GM12878 (cell line): ENCODE data around the gene TGFB1.

Experiments
- CTCF ChIP-seq, 3 experiments: IDR thresholded peaks in 2 of 3; conservative IDR thresholded peaks in 1 of 3; 2 replicates each; pipeline ENCODE4 v1.5.1; 2011; ENCODE audit warnings: low read depth in 3 of 3, low read length in 3 of 3, mild to moderate bottlenecking in 3 of 3, control low read depth in 2 of 3, moderate library complexity in 2 of 3, inconsistent platforms in 1 of 3, mixed read lengths in 1 of 3; ENCODE audit not compliant: control insufficient read depth in 2 of 3, insufficient read depth in 1 of 3; ENCODE audit errors: extremely low read depth in 1 of 3
- ESRRA ChIP-seq: IDR thresholded peaks from 2 replicates; pipeline ENCODE4 v1.6.1; 2012; ENCODE audit warnings: mild to moderate bottlenecking, low read length, improper control_type of control experiment
- FOXM1 ChIP-seq: IDR thresholded peaks from 2 replicates; pipeline ENCODE4 v1.6.1; 2012; ENCODE audit warnings: low read depth, mild to moderate bottlenecking, inconsistent platforms, low read length, moderate library complexity
- HDGF ChIP-seq: fragments of 450-650 bp; IDR thresholded peaks from 2 replicates; pipeline ENCODE4 v1.6.1; 2016; ENCODE audit warnings: antibody characterized with exemption
- POLR2A ChIP-seq: IDR thresholded peaks from 2 replicates; pipeline ENCODE4 v1.6.1; 2011; ENCODE audit warnings: low read depth, mild to moderate bottlenecking, low read length
- POLR2AphosphoS5 ChIP-seq: IDR thresholded peaks from 2 replicates; pipeline ENCODE4 v1.6.1; 2011; ENCODE audit warnings: mild to moderate bottlenecking, low read length, inconsistent platforms
- SP1 ChIP-seq: IDR thresholded peaks from one replicate; pipeline ENCODE4 v1.6.1; 2011; ENCODE audit warnings: low read depth, low read length
- ZNF687 ChIP-seq: fragments of 450-650 bp; IDR thresholded peaks from 2 replicates; pipeline ENCODE4 v1.6.1; 2017; ENCODE audit warnings: mild to moderate bottlenecking, moderate library complexity
- TF ChIP-seq, protein P1 (sequence below): fragments of 450-650 bp; IDR thresholded peaks from 2 replicates; pipeline ENCODE4 v1.6.1; 2014; ENCODE audit warnings: mild to moderate bottlenecking

- no peak; the same call in 1 of the 2 replicates for TF ChIP-seq POLR2A
- TF ChIP-seq ESRRA, result no peak
- no peak for TF ChIP-seq ZNF687
- TF ChIP-seq SP1, result no peak
- TF ChIP-seq HDGF, result no peak
- no peak for TF ChIP-seq FOXM1
- no peak for TF ChIP-seq POLR2AphosphoS5
- TF ChIP-seq, protein P1, sequence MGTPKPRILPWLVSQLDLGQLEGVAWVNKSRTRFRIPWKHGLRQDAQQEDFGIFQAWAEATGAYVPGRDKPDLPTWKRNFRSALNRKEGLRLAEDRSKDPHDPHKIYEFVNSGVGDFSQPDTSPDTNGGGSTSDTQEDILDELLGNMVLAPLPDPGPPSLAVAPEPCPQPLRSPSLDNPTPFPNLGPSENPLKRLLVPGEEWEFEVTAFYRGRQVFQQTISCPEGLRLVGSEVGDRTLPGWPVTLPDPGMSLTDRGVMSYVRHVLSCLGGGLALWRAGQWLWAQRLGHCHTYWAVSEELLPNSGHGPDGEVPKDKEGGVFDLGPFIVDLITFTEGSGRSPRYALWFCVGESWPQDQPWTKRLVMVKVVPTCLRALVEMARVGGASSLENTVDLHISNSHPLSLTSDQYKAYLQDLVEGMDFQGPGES, result no peak
- no peak for TF ChIP-seq CTCF (IDR thresholded peaks at IDR 0.05 in 2 of 3, conservative IDR thresholded peaks at IDR 0.05 in 1 of 3; ENCODE audit: control insufficient read depth in 2 of 3, extremely low read depth in 1 of 3, insufficient read depth in 1 of 3, low read depth in 3 of 3, low read length in 3 of 3)
These were observed 57.3 kb downstream of the TGFB1 start for GRCh38 chr19:41296433-41296871.
